GM23248 (cell line): Measurements from ENCODE around the gene UNC5C.

Experiments
- EZH2 ChIP-seq: fragments of 200-600 bp; sonication (generic); IDR thresholded peaks from 2 replicates; pipeline ENCODE4 v1.6.1; 2018; ENCODE audit warnings: antibody characterized with exemption, mild to moderate bottlenecking; ENCODE audit not compliant: insufficient read depth, poor library complexity, severe bottlenecking
- EZH2phosphoT487 ChIP-seq: fragments of 200-600 bp; sonication (generic); IDR thresholded peaks from 2 replicates; pipeline ENCODE4 v1.6.1; 2018; ENCODE audit warnings: antibody characterized with exemption, moderate library complexity, mild to moderate bottlenecking, low read depth; ENCODE audit not compliant: insufficient read depth

- TF ChIP-seq EZH2phosphoT487 (no peak), EZH2 (no peak)
These were observed 47.9 kb upstream of the UNC5C start for GRCh38 chr4:95596676-95597075.
